Head of caudate nucleus (tissue), 42 donors: ENCODE data around the gene SLC9C1.

Experiments used
- DNase-seq, 42 donors: peaks; one replicate each; pipeline versions ENCODE4 v3.0.0 to v3.0.0-alpha.2; 2020 to 2021; ENCODE audit warnings: mixed read lengths in 7 of 42
- intact Hi-C: fragments of 100-400 bp; cut with DNase I; formaldehyde crosslinking; loops from one replicate; pipeline ENCODE4 v1.15.0; 2022

SLC9C1 gene

GRCh38 chr3:112136959-112137693 is 156.9 kb downstream of the SLC9C1 start:
- intact Hi-C loops, result no loop called here
- peak in 34 of 42 donors; percentile 4 to 81 (median 58) for DNase-seq

GRCh38 chr3:112136046-112136445 is 158.0 kb downstream of the SLC9C1 start:
- no peak for DNase-seq
- intact Hi-C loops, result no loop called here

DNA sequence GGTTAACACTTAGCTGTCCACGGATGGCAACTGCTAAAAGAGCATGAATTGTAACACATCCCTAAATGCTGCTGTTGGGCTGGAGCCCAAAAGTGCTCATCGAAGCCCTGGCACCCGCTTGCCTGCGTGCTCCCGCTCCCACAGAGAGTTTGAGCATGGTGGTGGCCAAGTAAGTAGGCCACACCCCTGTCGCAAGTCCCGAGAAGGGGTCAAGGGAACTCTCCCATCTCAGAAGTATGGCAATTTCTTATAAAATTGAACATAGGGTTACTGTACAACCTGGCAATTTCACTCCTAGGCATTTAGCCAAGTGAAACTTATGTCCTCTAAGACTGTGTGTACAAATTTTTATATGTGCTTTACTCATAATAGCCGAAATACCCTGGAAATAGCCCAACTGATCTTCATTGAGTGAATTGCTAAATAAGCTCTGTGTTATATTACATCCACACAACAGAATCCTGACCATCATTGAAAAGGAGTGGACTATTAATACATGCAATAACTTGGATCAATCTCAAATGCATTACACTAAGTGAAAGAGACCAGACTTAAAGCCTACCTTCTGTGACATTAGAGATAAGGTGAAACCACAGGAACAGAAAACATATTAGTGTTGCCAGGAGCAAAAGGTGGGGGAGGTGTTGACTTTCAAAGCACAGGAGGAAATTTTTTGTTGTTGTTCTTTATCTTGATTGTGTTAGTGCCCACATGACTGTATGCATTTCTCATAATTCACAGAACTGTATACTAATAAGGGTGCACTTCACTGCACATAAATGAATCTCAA is 159.5 kb downstream of the SLC9C1 start:
- DNase-seq, result no peak
- intact Hi-C loops, result no loop called here

DNA sequence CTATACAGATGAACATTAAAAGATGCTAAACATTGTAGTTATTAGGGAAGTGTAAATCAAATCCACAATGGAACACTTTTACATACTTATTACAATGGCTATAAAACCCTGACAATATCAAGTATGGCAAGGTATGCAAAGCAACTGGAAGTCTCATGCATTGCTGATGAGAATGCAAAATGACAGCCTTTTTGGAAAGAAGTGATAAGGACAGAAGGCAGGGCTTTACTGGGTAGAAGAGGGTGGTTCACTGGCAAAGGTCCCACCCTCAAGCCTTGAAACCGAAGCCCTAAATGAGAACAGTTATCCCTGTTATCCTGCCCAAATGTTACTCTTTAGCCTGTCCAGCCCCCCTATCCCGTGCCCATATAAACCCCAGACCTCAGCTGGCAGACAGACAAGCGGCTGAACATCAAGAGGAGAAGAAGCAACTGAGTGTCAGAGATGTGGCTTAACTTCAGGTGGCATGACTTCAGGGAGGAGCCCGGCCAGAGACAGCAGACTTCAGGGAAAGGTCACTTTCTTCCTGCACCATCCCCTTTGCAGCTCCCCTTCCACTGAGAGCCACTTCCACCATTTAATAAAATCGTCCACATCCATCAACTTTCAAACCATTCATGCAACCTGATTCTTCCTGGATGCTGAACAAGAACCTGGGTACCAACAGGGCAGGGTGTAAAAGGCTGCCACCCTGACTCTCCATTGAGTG is 160.2 kb downstream of the SLC9C1 start:
- intact Hi-C loops, result no loop called here
- DNase-seq, result no peak

- intact Hi-C loops, result no loop called here
- peak in 40 of 42 donors; percentile 3 to 67 (median 44) for DNase-seq
Observed at GRCh38 chr3:112132975-112133448, 161.0 kb downstream of the SLC9C1 start, which contains the start of gene GCSAM. TSS of gene GCSAM (minus strand) at chr3:112133248. CDS start at chr3:112133120, 128 bp downstream.

DNA sequence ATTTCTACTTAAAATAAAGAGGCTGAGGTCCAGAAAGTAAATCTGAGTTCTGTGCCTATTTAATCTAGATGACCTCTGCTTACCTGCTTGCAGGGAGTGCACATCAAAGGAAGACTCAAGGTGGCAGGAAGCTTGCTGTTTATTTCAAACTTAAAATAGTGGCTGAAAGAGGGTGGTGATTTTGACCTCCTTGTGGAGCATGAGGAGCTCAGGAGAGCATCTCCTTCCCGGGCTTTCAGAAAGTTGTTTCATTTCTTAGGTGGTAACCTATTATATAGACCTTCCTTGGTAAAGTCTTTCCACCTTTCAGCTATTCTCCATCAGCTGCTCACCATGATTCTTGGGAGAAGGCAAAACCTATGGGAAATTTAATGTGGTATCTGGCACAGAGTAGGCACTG is 161.5 kb downstream of the SLC9C1 start:
- no peak for DNase-seq
- intact Hi-C loops, result no loop called here

DNA sequence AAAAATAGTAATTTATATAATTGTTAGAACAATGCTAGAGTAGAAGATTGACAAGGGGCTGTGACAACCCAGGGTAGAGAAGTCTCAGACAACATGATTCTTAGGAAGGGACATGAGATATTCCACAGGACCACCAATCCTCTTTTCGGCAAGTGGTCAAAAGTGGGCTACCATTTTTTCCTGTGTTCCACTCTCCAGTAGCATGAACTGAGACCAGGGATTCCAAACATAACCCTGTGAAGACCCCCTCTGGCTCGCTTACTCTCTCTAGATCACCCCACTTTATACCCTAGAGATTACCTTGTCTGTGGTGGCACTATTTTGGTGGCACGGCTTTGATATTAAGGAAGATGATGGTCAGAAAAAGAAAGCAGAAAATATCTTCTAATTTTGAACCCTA is 161.9 kb downstream of the SLC9C1 start:
- intact Hi-C loops, result no loop called here
- no peak for DNase-seq

GRCh38 chr3:112131111-112131510 is 162.9 kb downstream of the SLC9C1 start:
- intact Hi-C loops, result no loop called here
- DNase-seq, result no peak

DNA sequence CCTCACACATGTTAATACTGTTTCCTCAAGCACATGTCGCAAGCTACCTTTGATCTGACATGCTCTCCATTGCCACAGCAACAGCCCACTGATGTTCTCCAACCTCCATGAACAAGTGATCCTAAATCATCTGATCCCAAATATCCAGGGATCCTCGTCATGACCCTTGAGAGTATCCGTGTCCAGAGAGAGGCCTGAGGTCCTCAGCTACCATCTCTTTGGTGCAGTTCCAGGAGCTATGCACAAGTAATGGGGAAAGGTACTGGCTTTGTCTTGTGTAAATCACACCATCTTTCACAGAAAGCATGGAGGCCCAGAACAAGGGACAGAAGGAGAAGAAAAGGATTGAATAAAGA is 163.4 kb downstream of the SLC9C1 start:
- intact Hi-C loops, result no loop called here
- no peak for DNase-seq

DNA sequence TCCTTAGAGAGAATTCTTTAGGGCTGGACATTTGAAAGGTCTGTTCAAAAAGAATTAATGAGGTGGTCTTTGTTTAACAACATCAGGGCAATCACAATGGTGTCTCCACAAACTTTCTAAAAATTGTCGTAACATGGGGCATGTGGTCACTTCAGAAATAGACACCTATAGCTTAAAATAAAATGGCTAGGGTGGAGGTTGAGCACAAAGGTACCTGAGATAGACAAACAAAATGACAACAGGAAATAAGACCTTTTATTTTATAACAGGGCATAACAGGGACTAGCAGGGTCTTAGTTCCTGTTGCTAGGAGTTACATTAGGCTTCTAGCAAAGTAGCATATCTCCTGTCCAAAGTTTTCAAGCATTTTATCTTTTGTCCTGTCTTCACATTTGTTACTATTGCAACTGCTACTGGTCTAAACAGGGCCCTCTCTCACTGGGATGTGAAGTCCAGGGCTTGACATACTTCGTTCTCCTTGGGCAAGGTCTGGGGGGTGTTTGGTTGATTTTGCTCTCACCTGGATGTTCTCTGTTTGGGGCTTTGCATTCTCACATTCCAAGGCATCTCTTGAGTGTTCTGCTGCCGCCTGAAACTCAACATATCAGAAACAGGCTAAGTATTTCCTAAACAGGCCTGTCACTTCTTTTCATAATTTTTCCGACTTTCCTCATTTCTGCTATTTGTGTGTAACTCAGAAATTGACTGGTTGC is 163.9 kb downstream of the SLC9C1 start:
- DNase-seq, result no peak
- intact Hi-C loops, result no loop called here

DNA sequence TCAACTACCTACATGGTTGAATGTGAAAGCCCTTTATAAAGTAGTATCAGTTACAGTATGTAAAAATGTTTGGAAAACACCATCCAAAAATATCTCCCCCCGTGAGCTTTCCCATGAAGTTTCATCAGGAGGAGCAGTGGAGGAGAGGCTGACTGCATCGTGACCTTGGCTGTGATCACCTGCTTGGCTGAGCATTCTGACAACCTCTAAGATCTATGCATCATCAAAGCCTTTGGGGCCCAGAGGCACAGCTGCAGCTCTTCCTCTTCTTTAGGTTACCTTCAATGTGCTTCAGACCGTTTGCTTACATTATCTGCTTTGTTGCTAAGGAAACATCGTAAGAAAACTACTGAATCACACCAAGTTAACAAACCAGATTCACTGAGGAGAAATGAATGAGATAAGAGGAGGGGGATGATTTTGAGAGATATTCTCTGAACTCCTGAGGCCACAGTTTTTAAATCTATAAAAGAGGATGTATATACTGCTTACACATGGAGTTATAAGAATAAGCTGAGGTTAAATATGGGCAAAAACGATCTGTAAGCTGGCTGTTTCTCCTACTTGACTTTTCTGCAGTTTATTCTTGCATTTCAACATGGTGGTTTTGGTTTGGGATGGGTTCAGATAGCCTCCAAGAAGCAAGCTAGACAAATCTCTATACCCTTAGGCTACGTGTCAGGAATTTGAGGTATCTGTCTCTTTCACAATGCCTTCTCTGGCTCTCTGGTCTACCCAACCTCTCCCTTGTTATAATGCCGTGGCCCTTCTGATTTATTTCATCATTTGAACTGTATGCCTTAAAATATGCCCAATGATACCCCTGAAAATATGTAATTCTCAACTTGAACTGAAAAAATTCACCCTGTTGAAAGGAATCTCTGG is 164.9 kb downstream of the SLC9C1 start:
- intact Hi-C loops, result no loop called here
- DNase-seq, result no peak

GRCh38 chr3:112127522-112128494 is 166.2 kb downstream of the SLC9C1 start:
- DNase-seq, result no peak
- intact Hi-C loops, result no loop called here

DNA sequence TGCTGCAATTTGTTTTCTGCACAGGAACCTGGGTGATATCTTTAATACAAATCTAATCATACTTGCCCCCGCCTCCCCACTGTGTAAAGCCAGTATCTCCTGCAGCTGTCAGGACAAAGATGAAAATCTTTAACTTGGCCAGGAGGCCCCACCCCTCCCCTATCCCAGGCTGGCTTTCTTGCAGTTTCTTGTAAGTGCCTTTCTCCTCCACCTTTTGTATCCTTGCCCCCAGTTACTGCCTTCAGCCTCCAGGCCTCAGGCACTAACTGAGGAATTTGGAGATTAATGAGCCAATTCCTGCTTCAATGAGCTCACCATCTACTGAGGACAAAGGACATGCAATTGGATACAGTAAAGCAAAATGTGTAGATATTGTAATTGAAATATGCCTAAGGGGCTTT is 167.5 kb downstream of the SLC9C1 start:
- DNase-seq, result no peak
- intact Hi-C loops, result no loop called here

DNA sequence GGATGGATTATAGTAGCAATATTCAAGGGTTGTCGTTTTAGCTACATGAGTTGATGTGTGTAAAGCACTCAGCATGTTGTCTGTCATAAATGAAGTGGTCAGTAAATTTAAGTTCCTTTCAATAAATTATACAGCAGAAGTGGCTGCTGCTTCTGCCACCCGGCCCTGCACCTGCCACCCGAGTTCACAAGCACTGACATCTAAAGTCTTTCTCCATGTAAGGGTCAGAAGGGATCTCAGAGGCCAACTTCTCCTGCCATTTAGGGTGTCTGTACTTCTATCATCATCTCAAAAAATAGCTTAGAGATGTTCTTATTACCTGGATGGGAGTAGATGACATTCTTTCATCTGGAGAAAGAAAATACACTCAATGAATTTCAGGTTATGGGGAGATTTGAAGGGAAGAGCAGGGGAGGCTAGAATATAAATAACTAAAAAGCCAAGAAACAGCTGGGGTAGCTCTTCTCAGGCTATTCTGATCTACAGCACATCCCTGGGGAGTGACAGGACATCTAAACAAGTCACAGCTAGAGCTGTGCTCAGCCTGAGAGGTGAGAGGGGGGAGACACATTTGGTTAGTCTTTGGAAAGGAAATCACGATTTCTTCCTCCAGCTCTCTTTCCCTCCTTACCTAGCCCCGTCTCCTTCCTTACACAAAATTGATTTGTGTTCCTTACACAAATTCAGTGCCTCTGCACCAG is 169.0 kb downstream of the SLC9C1 start:
- intact Hi-C loops, result no loop called here
- no peak for DNase-seq

GRCh38 chr3:112123548-112123947 is 170.5 kb downstream of the SLC9C1 start:
- no peak for DNase-seq
- intact Hi-C loops, result no loop called here

- intact Hi-C loops, result no loop called here
- no peak for DNase-seq
Observed at GRCh38 chr3:112122870-112123269, 171.1 kb downstream of the SLC9C1 start.
